ENCODE measurements around the gene RALGPS1.

DNA sequence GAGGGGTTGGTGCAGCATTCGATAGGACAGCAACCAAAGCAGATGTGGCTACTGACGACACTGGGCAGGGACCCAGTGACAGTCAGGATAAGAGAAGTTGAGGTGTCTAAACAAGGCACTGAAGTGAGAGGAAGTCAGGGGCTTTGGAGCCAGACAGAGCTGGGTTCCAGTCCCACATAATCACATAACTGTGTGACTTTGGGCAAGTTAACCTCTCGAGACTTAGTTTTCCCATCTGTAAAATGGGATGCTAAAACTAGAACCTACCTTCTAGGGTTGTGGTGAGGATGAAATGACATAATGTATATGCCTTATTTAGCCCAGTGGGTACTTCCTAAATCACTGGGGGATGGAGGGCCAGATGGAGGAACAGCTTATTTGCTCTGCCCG is 204.7 kb downstream of the RALGPS1 start:
- TF ChIP-seq, protein P1, sequence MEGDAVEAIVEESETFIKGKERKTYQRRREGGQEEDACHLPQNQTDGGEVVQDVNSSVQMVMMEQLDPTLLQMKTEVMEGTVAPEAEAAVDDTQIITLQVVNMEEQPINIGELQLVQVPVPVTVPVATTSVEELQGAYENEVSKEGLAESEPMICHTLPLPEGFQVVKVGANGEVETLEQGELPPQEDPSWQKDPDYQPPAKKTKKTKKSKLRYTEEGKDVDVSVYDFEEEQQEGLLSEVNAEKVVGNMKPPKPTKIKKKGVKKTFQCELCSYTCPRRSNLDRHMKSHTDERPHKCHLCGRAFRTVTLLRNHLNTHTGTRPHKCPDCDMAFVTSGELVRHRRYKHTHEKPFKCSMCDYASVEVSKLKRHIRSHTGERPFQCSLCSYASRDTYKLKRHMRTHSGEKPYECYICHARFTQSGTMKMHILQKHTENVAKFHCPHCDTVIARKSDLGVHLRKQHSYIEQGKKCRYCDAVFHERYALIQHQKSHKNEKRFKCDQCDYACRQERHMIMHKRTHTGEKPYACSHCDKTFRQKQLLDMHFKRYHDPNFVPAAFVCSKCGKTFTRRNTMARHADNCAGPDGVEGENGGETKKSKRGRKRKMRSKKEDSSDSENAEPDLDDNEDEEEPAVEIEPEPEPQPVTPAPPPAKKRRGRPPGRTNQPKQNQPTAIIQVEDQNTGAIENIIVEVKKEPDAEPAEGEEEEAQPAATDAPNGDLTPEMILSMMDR (conservative IDR thresholded peaks at IDR 0.05): no peak
- TF ChIP-seq ZFX (IDR thresholded peaks at IDR 0.05): no peak
